ENCODE data around the gene PNPLA8.
"Not testable (repeated sequence)": the region's sequence is repeated elsewhere in the genome, so short reads cannot be mapped to it uniquely, and the experiment has no call there.

DNA sequence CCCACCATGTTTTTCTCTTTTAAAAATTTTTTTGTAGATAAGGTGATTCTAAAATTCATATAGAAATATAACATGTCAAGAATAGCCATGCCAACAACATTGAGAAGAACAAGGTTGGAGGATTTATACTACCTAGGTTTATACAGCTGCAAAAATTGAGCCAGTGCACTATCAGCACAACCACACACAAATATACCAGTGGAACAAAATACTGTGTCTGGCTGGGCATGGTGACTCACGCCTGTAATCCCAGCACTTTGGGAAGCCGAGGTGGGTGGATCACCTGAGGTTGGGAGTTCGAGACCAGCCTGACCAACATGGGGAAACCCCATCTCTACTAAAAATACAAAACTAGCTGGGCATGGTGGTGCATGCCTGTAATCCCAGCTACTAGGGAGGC, 21.4 kb downstream of the PNPLA8 start:
- not testable (repeated sequence) for TF ChIP-seq CTCF, POLR2A (IDR thresholded peaks at IDR 0.05)

Measured in heart left ventricle (tissue), 13 donors.